GM06990 (cell line): ENCODE measurements around the gene MCRIP1.

ENCODE experiments used
- DNase-seq: peaks from one replicate; pipeline ENCODE4 v3.0.0-alpha.2; 2011; ENCODE audit not compliant: insufficient read length; ENCODE audit errors: extremely low read depth
- H3K27me3 ChIP-seq: replicated peaks from 2 replicates; pipeline ENCODE4 v1.6.0; 2011; ENCODE audit warnings: low read length; ENCODE audit not compliant: control insufficient read depth, insufficient read depth
- H3K36me3 ChIP-seq: 2 replicates; pipeline ENCODE4 v1.5.1; 2011; ENCODE audit warnings: low read length; ENCODE audit not compliant: control insufficient read depth, insufficient read depth
- H3K4me3 ChIP-seq: replicated peaks from 2 replicates; pipeline ENCODE4 v1.5.1; 2011; ENCODE audit warnings: low read depth, mild to moderate bottlenecking, control low read depth, low read length
- TF ChIP-seq, protein P1 (sequence below): IDR thresholded peaks from 2 replicates; pipeline ENCODE4 v1.5.1; 2011; ENCODE audit warnings: low read length, control low read depth, mild to moderate bottlenecking, inconsistent platforms; ENCODE audit not compliant: insufficient read depth, poor library complexity, severe bottlenecking

The MCRIP1 gene

DNA sequence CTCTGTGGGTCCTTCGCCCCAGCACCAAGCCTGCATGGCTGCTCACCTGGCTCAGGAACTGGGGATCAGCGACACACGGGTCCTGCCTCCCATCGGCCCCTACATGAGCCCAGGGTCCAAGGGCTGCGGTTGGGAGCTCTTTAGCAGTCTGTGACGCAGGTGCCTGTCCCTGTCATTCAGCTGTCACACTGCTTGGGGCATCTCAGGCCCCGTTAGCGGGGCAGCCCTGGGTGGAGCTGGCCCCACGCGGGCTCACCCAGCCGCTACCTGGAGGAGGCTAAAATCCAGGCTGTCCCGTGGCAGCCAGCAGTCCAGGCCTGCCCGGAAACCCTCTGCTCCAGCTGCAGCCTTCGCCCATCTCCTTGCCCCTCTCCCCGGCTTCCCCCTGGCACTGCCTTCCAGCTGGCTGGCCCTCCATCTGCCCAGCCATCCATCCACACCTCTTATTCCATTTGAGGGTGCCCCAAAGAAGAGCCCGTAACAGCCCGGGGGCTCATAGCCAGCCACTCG, 25.8 kb downstream of the MCRIP1 start:
- TF ChIP-seq, protein P1, sequence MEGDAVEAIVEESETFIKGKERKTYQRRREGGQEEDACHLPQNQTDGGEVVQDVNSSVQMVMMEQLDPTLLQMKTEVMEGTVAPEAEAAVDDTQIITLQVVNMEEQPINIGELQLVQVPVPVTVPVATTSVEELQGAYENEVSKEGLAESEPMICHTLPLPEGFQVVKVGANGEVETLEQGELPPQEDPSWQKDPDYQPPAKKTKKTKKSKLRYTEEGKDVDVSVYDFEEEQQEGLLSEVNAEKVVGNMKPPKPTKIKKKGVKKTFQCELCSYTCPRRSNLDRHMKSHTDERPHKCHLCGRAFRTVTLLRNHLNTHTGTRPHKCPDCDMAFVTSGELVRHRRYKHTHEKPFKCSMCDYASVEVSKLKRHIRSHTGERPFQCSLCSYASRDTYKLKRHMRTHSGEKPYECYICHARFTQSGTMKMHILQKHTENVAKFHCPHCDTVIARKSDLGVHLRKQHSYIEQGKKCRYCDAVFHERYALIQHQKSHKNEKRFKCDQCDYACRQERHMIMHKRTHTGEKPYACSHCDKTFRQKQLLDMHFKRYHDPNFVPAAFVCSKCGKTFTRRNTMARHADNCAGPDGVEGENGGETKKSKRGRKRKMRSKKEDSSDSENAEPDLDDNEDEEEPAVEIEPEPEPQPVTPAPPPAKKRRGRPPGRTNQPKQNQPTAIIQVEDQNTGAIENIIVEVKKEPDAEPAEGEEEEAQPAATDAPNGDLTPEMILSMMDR, result no peak
- Histone ChIP-seq H3K4me3 (no peak overlapping the region), H3K27me3 (no peaks in the 10 kb centered on the region; the same call in 1 of the 2 replicates), H3K36me3 (no peaks in the 10 kb centered on the region)
- DNase-seq, result no peak

DNA sequence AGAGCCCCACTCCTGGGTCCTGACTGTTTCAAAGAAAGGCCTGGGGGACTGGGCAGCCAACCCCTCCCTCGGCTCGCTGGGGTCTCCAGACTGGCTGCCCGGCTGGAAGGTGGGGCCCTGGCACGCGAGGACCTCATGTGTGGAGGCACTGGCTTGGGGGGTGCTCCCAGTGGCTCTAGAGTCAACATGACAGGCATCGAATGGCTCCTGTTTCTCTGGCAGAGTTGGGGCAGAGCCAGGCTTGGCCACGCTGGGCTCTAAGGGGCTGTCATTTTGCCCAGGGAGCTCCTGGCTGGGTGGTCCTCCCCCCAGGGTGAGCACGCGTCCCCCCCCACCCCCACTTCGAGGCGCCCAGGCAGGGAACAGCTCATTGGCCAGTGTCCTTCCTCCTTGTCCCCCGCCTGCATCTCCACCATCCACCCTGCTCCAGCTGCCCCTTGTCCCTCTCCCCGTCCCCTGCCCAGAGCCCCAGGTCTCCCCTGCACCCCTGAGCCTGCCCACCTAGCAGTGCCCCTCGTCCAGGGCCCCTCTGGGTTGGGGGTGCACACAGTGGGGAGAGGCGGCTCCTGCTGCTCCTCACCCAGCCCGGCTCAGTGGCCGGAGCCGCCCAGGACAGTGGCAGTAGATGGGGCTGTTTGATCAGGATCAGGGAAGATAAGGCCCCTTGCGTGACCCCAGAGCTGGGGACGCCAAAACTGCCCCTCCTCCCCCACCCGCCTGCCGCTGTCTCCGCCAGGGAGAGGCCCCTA, 26.5 kb downstream of the MCRIP1 start:
- no peak for DNase-seq
- Histone ChIP-seq H3K4me3 (no peak overlapping the region), H3K27me3 (no peaks in the 10 kb centered on the region; the same call in 1 of the 2 replicates), H3K36me3 (no peaks in the 10 kb centered on the region)
- TF ChIP-seq, protein P1, result no peak

DNA sequence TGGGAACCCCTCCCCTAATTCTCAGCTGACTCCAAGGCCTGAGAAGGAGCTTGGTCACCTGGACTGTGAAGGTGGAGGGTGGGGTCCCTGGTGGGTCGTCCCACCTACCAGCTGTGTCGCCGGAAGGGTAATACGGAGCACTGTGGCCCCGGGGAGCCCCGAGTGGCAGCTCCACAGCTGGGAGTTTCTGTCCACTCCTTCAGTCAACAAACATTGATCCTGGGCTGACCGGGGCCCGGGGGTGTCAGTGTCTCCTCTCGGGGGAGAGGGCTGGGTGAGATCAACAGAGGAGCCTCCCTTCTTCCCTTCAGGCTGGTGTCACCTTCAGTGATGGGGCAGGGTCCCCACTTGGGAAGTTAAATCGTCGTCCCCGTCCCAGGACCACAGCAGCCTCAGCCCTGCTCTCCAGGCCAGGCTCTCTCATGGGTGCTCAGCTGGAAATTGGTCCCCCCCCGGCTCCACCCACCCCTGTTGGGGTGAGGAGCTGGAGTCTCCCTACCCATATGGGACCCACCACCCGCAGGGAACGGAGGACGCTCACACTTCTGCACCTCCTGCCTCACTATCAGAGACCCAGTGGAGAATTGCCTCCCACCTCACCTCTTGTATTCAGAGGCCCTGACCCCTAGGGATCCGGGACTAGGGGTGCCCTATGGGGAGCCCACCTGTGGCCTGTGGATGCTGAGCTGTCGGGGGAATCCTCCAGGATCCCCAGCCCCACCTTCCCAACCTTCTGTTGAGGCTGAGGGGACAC, 27.2 kb downstream of the MCRIP1 start:
- no peaks in the 10 kb centered on the region; the same call in 1 of the 2 replicates for H3K27me3 ChIP-seq
- H3K36me3 ChIP-seq, result no peaks in the 10 kb centered on the region
- H3K4me3 ChIP-seq, result no peak overlapping the region
- TF ChIP-seq, protein P1, result no peak
- no peak for DNase-seq

DNA sequence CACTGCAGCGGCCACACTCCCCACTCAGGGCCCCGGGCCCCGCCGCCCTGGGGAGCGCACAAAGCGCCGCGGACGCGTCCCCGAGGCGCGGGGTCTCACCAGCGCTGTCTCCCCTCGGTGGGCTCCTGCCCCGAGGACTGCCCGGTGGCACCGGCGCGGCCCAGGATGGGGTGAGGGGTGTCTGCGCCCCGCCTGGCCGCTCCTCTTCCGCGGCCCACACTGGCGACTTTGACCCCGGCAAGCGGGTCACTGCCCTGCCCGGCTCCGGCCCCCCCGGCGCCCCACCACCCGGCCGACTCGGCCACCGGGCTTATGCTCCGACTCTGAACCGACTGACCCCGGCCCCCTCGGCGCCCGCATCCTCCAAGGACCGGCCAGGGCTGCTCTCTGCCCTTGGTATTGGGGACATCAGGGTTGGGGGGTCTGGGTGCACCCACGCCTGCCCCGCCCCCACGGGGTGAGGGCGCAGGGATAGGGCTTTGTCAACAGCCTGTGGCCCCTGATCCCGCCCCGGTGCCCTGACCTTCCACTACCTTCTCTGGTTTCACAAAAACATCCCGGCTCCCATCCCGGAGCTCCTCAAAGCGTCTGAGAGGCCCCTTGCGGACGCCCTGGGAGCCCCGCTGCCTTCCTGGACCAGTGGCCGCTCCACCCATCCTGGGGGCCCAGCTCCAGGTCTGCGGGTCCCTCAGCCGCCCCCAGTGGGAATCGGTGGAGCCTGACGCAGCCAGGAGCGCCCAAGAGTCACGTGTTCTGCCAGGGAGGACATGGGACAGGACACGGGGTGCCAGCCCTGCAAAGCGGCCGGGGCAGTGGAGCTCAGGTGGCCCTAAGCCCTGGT, 28.3 kb downstream of the MCRIP1 start:
- TF ChIP-seq, protein P1, result no peak
- no peaks in the 10 kb centered on the region for H3K36me3 ChIP-seq
- H3K27me3 ChIP-seq, result no peaks in the 10 kb centered on the region; the same call in 1 of the 2 replicates
- DNase-seq, result no peak
- H3K4me3 ChIP-seq, result no peak overlapping the region

DNA sequence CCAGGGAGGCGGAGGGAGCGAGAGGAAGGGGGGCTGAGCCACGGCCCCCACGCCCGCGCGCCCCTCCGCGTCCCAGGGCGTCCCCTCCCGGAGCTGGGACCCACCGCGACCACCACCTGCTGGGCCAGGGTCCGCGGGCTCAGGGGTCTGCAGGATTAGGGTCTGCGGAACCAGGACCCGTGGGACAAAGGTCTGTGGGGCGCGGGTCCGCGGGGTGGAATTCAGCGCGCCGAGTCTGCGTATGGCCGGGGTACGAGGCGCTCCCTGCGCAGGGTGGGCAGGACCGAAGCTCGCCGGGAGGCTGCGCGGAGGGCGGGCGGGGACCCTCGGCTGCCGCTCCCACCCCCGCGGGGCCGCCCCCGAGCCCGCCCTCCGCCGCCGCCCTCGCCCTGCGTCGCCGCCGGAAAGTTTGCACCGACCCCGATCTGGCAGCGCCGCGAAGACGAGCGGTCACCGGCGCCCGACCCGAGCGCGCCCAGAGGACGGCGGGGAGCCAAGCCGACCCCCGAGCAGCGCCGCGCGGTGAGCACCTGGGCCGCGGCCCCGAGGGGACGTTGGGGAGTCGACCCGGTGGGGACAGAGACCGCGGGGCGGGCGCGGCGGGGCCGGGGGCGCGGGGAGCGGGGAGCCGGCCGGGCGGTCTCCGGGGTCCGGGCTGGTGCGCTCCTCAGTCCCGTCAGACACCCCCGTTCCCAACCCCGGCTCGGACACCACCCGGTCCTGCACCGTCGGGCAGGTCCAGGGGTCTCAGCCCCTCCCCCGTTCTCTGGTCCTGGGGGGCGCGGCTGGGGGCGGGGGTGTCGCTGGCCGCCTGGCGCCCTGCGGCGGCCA, 29.1 kb downstream of the MCRIP1 start, which contains the start of gene GCGR:
Gene GCGR (plus strand): TSS at position 423 of the 831 bp plus-strand sequence. CDS start 4,869 bp downstream, outside the sequence.
- DNase-seq, result no peak
- H3K36me3 ChIP-seq, result no peaks in the 10 kb centered on the region
- H3K4me3 ChIP-seq, result no peak within 1 kb of the TSS
- no peaks in the 10 kb centered on the region; the same call in 1 of the 2 replicates for H3K27me3 ChIP-seq
- TF ChIP-seq, protein P1, result no peak
